Muscle layer of duodenum (tissue), 2 donors: ENCODE data around the gene RHOF.

Source experiments
- H3K27ac ChIP-seq: one replicate; pipeline ENCODE4 v1.7.0; 2013; ENCODE audit warnings: mild to moderate bottlenecking, low read length
- H3K27me3 ChIP-seq: one replicate; pipeline ENCODE4 v1.7.0; 2013; ENCODE audit warnings: low read depth, mild to moderate bottlenecking, control low read depth, low read length
- H3K36me3 ChIP-seq, 2 donors: one replicate each; pipeline ENCODE4 v1.7.0; 2013; ENCODE audit warnings: low read length in 2 of 2, control low read depth in 1 of 2, mild to moderate bottlenecking in 1 of 2; ENCODE audit not compliant: insufficient read depth in 2 of 2, control insufficient read depth in 1 of 2
- H3K4me1 ChIP-seq, 2 donors: one replicate each; pipeline ENCODE4 v1.7.0; 2013; ENCODE audit warnings: low read length in 2 of 2, mild to moderate bottlenecking in 2 of 2, control low read depth in 1 of 2, moderate library complexity in 1 of 2; ENCODE audit not compliant: insufficient read depth in 2 of 2, control insufficient read depth in 1 of 2
- H3K4me3 ChIP-seq, 2 donors: one replicate each; pipeline ENCODE4 v1.7.0; 2013; ENCODE audit warnings: low read length in 2 of 2, low read depth in 1 of 2, mild to moderate bottlenecking in 1 of 2
- H3K9me3 ChIP-seq, 2 donors: one replicate each; pipeline ENCODE4 v1.7.0; 2013; ENCODE audit warnings: low read length in 2 of 2, control low read depth in 1 of 2, mild to moderate bottlenecking in 1 of 2; ENCODE audit not compliant: control insufficient read depth in 1 of 2
- donor health status: healthy.

The RHOF gene, protein sequence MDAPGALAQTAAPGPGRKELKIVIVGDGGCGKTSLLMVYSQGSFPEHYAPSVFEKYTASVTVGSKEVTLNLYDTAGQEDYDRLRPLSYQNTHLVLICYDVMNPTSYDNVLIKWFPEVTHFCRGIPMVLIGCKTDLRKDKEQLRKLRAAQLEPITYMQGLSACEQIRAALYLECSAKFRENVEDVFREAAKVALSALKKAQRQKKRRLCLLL

DNA sequence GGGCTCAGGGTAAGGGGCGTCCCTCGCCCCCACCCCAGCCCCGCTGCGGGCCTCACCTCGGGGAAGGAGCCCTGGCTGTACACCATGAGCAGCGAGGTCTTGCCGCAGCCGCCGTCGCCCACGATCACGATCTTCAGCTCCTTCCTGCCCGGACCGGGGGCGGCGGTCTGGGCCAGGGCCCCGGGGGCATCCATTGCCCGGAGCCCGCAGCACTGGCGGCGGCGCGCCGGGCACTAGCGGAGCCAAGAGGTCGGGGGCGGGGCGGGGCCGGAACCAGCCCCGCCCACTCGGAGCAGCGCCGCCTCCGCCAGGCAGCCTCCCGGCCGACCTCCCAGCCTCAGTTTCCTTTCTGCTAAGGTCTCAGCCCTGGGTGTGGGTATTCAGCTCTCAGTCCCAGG, at the start of gene RHOF:
Gene RHOF, minus strand, starts transcription at position 249 of the 398 bp plus-strand sequence. Its CDS starts 55 bp downstream, at position 194.
- Histone ChIP-seq H3K27me3 (no peaks in the 10 kb centered on the region), H3K27ac (peak within 1 kb of the TSS; percentile 86), H3K4me3 (peak within 1 kb of the TSS; percentile 53 to 71), H3K36me3 (no peaks in the 10 kb centered on the region), H3K4me1 (peaks cover 28 to 49% of the 10 kb centered on the region in 2 donors), H3K9me3 (no peaks in the 10 kb centered on the region)

GRCh38 chr12:121839993-121840761, 46.7 kb upstream of the RHOF start:
- Histone ChIP-seq H3K9me3 (no peaks in the 10 kb centered on the region), H3K4me1 (no peaks in the 10 kb centered on the region), H3K27ac (no peak overlapping the region), H3K4me3 (peak overlapping the region; percentile 79 to 84), H3K36me3 (no peaks in the 10 kb centered on the region), H3K27me3 (no peaks in the 10 kb centered on the region)

- H3K4me1 ChIP-seq: no peaks in the 10 kb centered on the region
- no peaks in the 10 kb centered on the region for H3K36me3 ChIP-seq
- H3K9me3 ChIP-seq: no peaks in the 10 kb centered on the region
- H3K27ac ChIP-seq: no peak overlapping the region
- no peaks in the 10 kb centered on the region for H3K27me3 ChIP-seq
- peak overlapping the region; percentile 79 to 84 for H3K4me3 ChIP-seq
These were observed 45.9 kb upstream of the RHOF start for GRCh38 chr12:121839106-121839992.

DNA sequence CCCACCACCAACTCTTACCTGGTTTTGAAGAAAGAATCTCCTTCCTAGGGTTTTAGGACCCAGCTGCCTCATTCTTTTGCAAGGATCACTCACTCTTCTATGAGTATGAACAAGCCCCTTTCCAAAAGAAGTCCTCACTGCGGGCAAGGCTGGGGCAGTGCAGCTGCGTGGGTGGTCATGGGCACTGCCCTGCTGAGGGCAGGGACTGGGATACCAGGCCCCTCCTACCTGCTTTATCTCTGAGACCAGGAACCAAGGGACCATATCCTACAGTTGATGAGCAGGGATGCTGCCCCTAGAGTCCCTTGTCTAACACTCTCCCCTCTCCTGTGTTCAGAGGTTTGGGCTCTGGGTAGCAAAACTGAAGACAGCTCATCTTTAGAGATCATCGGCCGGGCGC, 44.6 kb upstream of the RHOF start:
- Histone ChIP-seq H3K27ac (no peak overlapping the region), H3K9me3 (no peaks in the 10 kb centered on the region), H3K36me3 (no peaks in the 10 kb centered on the region), H3K4me3 (no peak overlapping the region), H3K4me1 (no peaks in the 10 kb centered on the region), H3K27me3 (no peaks in the 10 kb centered on the region)

DNA sequence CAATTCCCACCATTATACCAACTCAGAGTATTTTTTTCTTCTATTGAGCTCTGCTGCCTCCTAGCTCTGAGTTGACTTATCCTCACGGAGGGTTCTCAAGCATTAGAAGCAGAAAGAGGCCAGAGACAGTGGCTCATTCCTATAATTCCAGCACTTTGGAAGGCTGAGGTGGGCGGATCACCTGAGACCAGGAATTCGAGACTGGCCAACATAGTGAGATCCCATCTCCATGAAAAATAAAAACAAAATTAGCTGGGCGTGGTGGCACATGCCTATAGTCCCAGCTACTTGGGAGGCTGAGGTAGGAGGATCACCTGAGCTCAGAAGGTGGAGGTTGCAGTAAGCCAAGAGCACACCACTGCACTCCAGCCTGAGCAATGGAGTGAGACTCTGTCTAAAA, 44.2 kb upstream of the RHOF start:
- Histone ChIP-seq H3K36me3 (no peaks in the 10 kb centered on the region), H3K4me1 (no peaks in the 10 kb centered on the region), H3K4me3 (no peak overlapping the region), H3K27ac (no peak overlapping the region), H3K9me3 (no peaks in the 10 kb centered on the region), H3K27me3 (no peaks in the 10 kb centered on the region)

GRCh38 chr12:121831571-121832245, 38.2 kb upstream of the RHOF start:
- Histone ChIP-seq H3K36me3 (peaks cover 38 to 52% of the 10 kb centered on the region in 2 donors), H3K27me3 (no peaks in the 10 kb centered on the region), H3K4me1 (peaks cover 0 to 9% of the 10 kb centered on the region in 2 donors), H3K27ac (no peak overlapping the region), H3K9me3 (no peaks in the 10 kb centered on the region), H3K4me3 (no peak overlapping the region)

DNA sequence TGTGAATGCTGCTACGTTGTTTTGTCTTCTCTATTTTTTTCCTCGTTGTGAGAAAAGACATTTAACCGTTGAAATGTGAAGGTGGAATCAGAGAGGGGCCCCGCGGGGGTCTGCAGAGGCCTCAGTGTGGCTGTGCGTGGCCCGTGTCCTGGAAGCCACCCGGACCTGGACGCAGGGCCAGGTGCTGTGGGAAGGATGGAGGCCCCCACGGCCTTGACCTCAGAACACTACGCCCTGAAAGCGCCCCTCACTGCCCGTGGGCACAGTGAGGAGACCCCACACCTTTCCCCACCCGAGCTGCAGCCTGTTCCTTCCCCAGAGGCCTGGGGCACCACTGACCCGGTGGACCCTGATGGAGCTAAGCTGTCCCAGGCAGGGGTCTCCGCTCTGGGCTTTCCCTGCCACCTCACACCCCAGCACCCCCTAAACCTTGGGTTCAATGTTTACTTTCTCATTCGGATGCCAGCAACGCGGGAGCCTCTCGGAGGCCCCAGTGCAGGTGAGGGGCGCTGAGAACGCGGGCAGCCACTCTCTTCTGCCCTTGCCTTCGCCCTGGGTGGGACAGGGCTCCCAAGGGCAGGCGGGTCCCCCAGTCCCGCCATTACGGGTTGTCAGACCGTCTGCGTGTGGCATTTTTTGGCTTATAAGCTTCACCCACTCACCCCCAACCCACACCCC, 37.2 kb upstream of the RHOF start:
- Histone ChIP-seq H3K4me1 (peaks cover 0 to 9% of the 10 kb centered on the region in 2 donors), H3K27ac (no peak overlapping the region), H3K27me3 (no peaks in the 10 kb centered on the region), H3K4me3 (no peak overlapping the region), H3K9me3 (no peaks in the 10 kb centered on the region), H3K36me3 (peaks cover 38 to 60% of the 10 kb centered on the region in 2 donors)

GRCh38 chr12:121830134-121830533, 36.6 kb upstream of the RHOF start:
- no peaks in the 10 kb centered on the region for H3K9me3 ChIP-seq
- no peak overlapping the region for H3K4me3 ChIP-seq
- H3K36me3 ChIP-seq: peaks cover 38 to 64% of the 10 kb centered on the region in 2 donors
- H3K4me1 ChIP-seq: peaks cover 0 to 9% of the 10 kb centered on the region in 2 donors
- H3K27ac ChIP-seq: no peak overlapping the region
- H3K27me3 ChIP-seq: no peaks in the 10 kb centered on the region

DNA sequence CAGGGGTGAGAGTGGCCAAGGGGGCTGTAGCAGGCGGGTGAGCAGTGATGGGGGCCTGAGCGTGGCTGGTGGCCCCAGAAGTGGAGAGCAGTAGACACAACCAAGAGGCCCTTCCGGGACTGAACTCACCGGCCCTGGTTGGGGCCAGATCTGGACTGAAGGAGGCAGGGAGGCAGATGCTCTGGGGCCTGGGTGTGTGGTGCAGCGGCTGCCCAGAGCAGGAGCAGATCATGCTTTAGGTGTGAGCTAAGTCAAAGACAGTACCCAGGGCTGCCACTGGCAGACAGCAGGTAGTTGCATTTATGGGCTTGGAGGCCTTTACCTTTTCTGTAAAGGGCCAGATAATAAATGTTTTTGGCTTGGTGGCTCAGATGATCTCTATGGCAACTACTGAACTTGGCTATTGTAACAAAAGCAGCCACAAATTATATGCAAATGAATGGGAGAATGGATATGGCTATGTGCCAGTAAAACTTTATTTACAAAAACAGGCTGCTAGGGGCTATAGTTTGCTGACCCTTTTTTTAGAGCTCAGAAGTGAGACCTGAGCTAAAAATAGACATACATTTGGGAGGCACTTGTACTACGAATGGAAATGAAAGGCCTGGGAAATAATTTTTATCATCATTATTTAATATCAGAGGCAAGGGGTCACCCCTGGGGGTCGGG, 35.9 kb upstream of the RHOF start:
- peaks cover 0 to 9% of the 10 kb centered on the region in 2 donors for H3K4me1 ChIP-seq
- no peak overlapping the region for H3K27ac ChIP-seq
- no peaks in the 10 kb centered on the region for H3K27me3 ChIP-seq
- no peaks in the 10 kb centered on the region for H3K9me3 ChIP-seq
- peaks cover 38 to 67% of the 10 kb centered on the region in 2 donors for H3K36me3 ChIP-seq
- no peak overlapping the region for H3K4me3 ChIP-seq

GRCh38 chr12:121828826-121829225, 35.3 kb upstream of the RHOF start:
- Histone ChIP-seq H3K27ac (no peak overlapping the region), H3K9me3 (no peaks in the 10 kb centered on the region), H3K4me3 (no peak overlapping the region), H3K36me3 (peaks cover 39 to 71% of the 10 kb centered on the region in 2 donors), H3K4me1 (peaks cover 0 to 9% of the 10 kb centered on the region in 2 donors), H3K27me3 (no peaks in the 10 kb centered on the region)
